ENCODE results near the gene OXTR. TPM values are rescaled to one million over a fixed set of nuclear protein-coding genes. Genes with fewer than 3 reads are reported as not detected.

Gene OXTR
- total RNA-seq, 1 donor from 2014 or later: 1.0 TPM

GRCh38 chr3:8709287-8709686 lies 60.1 kb downstream of the OXTR start:
- no peak overlapping the region for H3K27ac Mint-ChIP-seq
- H3K9me3 Mint-ChIP-seq: peaks cover 3% of the 10 kb centered on the region
- no peaks in the 10 kb centered on the region for H3K36me3 Mint-ChIP-seq (ENCODE audit: low read depth)
- H3K27me3 Mint-ChIP-seq (ENCODE audit: insufficient read depth): no peaks in the 10 kb centered on the region
- intact Hi-C loops (cut with micrococcal nuclease): no loop called here
- no peak overlapping the region for H3K4me3 Mint-ChIP-seq
- DNase-seq (ENCODE audit: low spot score): no peak
- H3K4me1 Mint-ChIP-seq (ENCODE audit: low read depth): no peaks in the 10 kb centered on the region

- H3K27ac Mint-ChIP-seq: no peak overlapping the region
- intact Hi-C loops (cut with micrococcal nuclease): no loop called here
- H3K27me3 Mint-ChIP-seq (ENCODE audit: insufficient read depth): no peaks in the 10 kb centered on the region
- no peak overlapping the region for H3K4me3 Mint-ChIP-seq
- H3K36me3 Mint-ChIP-seq (ENCODE audit: low read depth): no peaks in the 10 kb centered on the region
- H3K4me1 Mint-ChIP-seq (ENCODE audit: low read depth): no peaks in the 10 kb centered on the region
- H3K9me3 Mint-ChIP-seq: peaks cover 6% of the 10 kb centered on the region
- DNase-seq (ENCODE audit: low spot score): no peak
Measured at GRCh38 chr3:8705575-8705974, 63.8 kb downstream of the OXTR start.

DNA sequence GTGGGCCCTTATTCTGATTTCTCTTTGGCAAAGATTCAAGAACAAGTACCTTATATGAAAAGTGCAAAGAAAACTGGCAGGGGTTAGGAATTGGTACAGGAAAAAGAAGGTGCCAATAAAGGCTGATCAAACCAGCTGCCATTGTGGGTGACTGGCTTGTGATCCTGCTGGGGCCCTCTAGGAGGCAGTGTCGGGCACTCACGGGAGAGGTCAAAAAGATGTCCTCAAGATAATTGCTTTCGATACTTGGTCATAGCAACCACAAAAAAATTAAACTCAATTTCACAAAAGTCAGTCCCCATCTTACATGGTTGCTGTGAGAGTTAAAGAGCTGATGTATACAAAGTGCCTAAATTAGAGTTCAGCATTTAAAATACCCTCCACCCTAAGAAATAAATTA lies 66.9 kb downstream of the OXTR start:
- intact Hi-C loops (cut with micrococcal nuclease): no loop called here
- peaks cover 6% of the 10 kb centered on the region for H3K9me3 Mint-ChIP-seq
- no peaks in the 10 kb centered on the region for H3K27me3 Mint-ChIP-seq (ENCODE audit: insufficient read depth)
- H3K4me3 Mint-ChIP-seq: no peak overlapping the region
- no peak for DNase-seq (ENCODE audit: low spot score)
- no peak overlapping the region for H3K27ac Mint-ChIP-seq
- H3K4me1 Mint-ChIP-seq (ENCODE audit: low read depth): no peaks in the 10 kb centered on the region
- no peaks in the 10 kb centered on the region for H3K36me3 Mint-ChIP-seq (ENCODE audit: low read depth)

Other genes with a start within 250 kb of the OXTR start
- gene SSUH2, start 124.8 kb downstream of the OXTR start, total RNA-seq: not detected in 2 replicates
- not detected in 2 replicates for gene CAV3, start 35.8 kb downstream of the OXTR start, total RNA-seq
- gene RAD18, start 193.9 kb upstream of the OXTR start, total RNA-seq: 52.8 and 54.2 TPM in 2 replicates